HG03432 (cell line): ENCODE data around the gene MPST.

Experiments
- ATAC-seq: cut with Tn5 transposase; IDR thresholded peaks from one replicate; pipeline ENCODE4 v1.9.1; 2021; ENCODE audit warnings: mild to moderate bottlenecking, moderate library complexity; ENCODE audit not compliant: unreplicated experiment

MPST gene

DNA sequence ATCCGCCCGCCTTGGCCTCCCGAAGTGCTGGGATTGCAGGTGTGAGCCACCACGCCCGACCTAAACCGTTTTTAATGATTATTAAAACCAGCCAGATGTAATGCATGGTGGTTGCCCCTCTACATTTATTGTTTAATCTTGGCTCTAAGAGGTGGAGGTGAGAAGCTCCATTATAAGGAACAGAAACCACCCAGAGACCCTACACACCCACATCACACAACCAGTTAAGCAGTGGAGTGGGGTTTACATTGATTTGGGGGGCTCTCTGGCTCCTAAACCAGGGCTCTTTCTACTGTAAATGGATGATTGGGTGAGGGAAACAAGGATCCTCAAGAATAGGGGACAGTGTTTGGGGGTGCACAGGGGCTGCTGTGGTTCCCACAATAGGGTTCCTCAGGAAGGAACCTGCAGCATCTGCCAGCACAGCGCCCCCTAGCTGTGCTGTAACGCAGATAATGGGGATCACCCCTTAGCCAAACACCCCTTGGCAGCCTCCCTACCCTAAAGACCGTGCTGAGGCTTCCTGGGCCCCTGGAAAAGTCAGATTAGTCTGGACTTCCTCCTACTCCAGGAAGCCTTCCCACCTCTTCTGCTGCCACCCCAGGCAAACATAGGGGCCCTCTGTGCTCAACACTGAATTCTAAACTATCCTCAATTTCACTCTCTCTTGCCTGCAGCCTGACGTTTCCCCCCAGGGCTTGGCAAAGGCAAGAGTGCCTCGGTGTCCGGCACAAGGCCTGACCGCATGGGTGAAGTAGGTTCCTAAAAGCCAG is 2.4 kb downstream of the MPST start:
- ATAC-seq, result no peak

DNA sequence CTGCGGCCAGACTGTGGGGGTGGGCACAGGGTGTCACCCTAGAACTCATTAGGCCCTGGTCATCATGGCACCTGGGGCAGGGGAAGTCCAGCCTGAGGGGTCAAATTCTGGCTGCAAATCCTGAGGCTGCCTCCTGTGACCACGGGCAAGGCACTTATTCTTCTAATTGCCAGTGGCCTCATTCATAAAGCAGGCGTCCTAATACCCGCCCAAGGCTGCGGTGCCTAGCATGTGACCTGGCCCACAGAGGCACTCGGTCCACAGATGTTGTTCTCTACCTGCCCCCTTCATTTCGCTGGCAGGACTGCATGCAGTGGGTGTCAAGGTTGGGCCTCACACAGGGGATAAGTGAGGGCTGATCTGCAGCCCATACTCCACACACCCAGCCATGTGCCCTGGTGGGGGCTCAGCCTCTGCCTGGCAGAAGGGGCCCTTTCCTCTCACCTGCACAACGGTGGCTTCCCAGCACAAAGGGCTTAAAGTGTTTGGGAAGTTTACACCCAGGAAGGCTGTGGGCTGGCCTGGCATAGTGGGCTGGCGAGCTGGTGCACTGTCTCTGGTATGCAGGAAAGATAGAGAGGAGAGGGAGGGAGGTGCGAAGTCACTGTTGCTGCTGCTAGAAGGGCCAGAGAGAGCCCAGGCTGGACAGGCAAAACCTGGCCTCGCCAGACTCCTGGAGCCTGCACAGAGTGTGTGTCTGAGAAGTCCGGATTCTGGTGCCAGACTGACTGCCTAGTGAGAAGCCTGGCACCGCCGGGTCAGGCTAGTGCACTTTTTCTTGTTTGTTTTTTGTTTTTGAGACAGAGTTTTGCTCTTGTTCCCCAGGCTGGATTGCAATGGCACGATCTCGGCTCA is 3.2 kb downstream of the MPST start:
- ATAC-seq, result no peak

DNA sequence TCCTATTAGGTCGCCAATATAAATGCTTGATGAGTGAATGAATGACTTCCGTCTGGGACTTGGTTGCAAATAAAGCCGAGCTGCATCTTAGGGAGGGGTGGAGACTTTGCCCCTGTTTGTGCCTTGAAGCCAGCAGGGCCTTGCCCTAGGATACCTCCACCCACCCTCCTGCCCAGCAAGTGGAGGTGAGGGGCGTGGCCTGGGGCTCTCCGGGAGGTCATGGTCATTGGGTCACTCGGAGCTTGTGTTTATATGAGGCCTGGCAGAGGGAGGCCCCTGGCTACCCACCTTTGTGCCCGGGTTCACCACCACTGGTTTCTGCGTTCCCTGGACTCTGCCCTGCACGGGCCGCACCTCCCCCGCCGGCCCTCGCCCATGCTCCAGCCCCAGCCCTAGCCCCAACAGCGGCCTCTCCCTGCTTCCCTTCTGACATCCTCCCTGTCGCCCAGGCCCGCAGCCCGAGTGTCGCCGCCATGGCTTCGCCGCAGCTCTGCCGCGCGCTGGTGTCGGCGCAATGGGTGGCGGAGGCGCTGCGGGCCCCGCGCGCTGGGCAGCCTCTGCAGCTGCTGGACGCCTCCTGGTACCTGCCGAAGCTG is 4.3 kb downstream of the MPST start:
- ATAC-seq, result no peak

DNA sequence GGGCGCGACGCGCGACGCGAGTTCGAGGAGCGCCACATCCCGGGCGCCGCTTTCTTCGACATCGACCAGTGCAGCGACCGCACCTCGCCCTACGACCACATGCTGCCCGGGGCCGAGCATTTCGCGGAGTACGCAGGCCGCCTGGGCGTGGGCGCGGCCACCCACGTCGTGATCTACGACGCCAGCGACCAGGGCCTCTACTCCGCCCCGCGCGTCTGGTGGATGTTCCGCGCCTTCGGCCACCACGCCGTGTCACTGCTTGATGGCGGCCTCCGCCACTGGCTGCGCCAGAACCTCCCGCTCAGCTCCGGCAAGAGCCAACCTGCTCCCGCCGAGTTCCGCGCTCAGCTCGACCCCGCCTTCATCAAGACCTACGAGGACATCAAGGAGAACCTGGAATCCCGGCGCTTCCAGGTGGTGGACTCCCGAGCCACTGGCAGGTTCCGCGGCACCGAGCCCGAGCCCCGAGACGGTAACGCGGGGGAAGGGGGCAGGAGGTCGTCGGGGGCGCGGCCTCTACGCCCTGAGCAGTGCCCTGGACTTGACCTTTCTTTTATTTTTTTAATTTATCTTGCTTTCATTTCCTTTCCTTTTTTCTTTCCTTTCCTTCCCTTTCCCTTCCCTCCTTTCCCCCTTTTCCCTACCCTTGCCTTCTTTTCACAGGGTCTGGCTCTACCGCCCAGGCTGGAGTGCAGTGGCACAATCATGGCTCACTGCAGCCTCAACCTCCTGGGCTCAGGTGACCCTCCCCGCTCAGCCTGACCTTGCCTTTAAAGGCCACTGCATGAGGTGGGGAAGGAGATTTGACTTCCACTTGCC is 5.0 kb downstream of the MPST start:
- no peak for ATAC-seq

DNA sequence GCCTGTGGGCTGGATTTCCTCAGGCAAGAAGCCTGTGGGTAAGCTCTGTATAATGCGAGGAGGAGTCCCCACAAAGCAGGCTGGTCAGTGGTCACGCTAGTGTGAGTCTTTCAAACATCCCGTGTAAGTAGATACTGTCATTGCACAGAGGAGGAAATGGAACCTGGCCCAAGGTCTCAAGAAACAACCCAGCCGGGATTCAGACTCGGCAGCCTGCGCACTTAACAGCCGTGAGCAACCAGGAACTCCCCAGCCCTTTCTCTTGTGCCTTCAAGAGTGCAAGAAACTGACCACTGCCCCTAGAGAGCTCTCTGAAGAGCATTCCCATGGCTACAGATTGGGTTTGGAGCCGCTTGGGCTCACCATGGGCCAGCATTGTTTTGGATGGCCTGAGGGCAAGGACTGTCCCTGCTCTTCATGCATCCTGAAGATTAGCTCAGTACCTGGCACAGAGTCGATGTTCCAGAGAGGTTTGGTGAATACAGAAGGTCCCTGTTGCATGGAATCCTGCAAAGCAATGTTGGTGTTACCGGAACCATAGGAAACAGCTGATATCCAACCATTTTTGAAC is 6.0 kb downstream of the MPST start:
- ATAC-seq, result no peak

DNA sequence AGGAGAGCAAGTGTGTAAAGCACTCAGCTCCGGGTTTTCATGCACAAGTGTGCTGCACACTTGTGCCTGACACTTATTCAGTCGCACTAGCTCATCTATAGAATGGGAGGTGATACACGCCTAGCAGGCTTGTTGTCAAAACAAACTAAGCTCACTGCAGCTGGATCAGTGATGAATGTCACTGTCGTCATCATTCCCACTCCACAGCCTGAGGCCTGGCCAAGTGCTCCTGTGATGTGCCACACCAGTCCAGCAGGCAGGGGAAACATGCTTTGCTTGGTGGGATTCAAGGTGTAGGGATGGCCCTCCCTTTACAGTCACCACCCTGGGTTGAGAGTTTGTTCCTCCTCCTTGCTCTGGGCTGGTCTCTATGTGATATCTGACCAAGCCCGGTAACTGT is 6.8 kb downstream of the MPST start:
- ATAC-seq, result no peak

DNA sequence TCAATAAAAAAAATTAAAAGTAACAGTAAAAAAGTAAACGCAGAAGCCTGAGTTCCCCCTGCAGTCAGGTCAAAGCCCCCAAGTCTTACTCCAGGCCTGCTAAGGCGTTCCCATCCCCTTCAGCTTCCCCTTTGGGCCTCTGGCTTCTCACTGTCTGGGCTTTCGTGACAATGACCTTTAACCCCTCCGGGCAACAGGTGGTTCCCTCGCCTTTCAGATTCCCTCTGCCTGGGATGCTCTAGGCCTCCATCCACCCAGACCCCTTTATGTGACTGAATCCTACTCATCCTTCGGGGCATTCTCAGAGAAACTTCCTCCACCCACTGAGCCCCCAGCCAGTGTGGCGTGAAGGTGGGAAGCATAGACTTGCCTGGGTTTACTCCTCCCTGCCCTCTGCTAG is 8.0 kb downstream of the MPST start:
- no peak for ATAC-seq

DNA sequence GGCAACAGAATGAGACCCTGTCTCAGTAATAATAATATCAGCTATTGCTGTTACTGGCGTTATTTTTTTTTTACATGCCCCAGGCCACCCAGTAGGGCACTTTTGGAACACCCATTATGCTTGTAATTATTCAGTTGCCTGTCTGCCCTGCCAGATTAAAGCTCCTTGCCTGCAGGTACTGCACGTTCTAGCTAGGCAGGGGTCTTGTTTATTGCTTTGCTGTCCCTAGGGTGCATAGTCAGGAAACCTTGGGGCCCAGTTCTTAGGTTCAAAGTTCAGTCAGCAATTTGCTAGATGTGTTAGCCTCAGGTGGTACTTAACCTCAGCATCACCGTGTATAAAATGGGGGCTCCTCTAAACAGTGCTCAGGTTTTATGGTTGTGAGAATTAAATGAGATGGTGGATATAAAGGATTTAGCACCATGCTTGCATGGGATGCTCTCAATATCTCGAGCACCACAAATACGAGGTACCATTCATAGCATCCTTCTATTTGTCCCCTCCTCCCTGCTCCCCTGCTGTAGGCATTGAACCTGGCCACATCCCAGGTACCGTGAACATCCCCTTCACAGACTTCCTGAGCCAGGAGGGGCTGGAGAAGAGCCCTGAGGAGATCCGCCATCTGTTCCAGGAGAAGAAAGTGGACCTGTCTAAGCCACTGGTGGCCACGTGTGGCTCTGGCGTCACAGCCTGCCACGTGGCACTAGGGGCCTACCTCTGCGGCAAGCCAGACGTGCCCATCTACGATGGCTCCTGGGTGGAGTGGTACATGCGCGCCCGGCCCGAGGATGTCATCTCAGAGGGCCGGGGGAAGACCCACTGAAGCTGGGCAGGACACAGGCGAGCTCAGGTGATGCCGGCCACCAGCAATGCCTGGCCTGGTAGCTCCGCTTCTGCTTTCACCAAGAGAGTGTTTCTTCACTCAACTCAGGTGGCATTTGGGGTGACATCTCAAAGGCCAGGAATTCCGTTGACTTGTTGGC is 9.4 kb downstream of the MPST start:
- ATAC-seq, result no peak

DNA sequence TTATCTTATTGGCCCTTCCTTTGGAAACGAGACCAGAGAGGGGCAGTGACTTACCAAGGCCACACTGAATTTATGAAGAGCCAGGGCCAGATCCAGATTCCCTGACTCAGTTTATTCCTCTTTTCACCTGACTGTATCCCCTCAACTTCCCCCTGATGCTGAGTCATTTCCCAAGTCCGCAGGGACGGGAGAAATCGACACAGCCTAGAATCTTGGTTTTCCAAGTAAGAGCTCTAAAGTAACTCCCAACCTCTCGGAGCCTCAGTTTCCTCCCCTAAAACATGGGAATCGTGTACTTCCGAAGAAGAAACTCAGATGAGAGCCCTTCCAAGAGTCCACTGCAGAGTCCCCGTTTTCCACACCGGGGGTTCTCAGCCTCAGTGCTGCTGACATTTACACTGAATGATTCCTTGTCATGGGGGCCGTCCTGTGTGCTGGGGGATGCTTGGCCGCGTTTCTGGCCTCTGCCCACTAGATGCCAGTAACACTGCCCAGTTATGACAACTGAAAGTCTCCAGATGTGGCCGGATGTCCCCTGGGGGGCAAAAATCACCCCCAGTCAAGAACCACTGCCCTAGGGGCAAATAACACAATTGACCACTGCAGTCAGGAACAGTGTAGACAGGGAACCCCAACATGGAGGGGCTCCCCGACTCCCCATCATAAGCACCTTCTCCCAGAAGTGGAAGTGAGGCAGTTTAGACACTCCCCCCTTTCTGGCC is 11.2 kb downstream of the MPST start:
- ATAC-seq, result no peak

DNA sequence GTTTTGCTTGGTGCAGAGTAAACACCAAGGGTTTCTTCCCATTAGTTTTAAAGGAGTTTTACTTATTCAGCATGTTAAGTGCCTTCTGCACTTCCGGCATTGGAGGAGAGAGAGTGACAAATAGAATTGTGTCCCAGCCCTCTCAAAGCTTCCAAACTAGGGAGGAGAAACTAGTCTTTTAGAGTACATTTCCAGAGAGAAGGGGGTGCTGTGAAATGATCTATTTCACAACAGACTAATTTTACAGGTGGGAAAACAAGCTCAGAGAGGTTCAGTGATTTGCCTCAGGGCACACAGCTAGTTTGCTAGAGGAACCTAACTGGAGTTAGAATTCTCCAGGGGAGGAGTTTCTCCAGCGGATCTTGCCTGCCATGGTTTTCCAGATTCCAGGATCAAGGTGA is 12.6 kb downstream of the MPST start:
- no peak for ATAC-seq

DNA sequence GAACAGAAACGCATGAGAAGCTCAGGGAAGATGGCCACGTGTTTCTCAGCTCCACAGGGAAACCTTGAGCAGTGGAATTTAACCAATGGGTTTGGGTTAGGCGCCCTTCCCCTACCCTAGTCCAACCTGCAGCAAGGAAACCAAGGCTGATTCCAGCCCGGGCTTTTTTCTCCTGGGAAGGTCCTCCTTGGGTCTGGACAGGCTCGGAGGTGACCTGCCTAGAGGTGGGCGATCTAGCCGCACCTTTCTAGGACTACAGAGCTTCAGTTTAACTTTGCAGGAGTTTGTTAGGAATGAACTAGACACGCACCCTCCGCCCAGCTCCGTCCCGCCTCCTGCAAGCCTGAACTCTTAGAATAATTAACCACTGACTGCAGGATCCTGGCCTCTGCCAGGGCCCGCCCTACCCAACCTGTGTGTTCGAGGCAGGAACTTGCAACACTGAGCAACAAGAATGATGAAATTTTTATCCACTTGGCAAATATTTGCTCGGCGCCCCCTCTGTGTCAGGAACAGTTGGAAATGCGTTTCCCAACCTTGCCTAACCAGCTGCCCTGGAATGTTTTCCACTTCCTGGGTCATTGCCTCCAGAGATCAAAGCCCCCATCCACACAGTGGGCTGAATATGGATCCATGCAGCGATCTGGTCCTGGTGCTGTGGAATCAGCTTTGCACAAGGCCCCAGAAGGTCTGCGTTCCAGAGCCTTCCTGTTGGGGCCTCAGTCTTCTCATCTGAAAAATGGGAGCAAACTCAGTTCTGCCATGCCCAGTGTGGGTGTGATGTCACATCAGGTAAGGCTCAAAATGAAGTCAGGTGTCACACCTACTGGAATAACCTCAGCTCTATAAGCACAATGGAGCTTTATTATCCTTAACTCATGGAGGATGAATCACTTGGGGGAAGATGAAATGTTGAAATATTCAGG is 13.3 kb downstream of the MPST start:
- no peak for ATAC-seq

DNA sequence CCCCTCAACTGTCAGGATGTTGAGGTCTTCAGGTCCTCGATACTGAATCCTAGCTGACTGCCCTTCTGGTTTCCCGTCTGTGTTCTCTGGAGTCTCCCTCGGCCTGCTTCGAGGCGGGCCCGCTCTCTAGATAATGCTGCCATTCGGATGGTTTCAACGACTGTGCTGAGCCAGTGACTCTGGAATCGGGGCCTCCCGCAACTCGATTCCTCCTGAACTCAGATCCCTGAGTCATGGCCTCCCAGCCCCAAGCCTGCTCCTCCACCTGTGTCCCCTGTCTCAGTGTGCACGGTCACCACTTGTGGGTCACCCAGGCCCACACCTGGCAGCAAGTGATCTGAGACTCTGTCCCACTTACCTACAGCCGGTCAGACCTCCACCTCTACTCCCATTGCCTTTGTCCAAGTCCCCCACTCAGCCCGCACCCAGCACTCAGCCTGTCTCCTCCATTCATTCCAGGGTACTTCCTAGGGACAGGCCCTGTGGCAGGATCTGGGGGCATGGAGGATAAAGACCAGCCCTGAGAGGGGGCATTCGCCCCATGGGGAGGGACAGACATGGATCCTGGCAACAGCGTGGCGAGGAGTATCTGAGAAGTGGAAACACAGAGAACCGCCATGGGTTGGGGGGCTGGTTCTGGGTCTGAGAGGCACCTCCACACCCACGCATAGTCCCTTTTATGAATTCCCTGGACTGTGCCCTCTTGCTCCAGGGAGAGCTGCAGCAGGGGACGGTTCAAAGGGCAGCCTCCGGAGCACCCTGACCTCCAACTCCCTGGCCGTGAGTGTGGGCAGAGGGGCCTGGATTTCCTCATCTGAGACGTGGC is 14.3 kb downstream of the MPST start:
- ATAC-seq, result no peak

DNA sequence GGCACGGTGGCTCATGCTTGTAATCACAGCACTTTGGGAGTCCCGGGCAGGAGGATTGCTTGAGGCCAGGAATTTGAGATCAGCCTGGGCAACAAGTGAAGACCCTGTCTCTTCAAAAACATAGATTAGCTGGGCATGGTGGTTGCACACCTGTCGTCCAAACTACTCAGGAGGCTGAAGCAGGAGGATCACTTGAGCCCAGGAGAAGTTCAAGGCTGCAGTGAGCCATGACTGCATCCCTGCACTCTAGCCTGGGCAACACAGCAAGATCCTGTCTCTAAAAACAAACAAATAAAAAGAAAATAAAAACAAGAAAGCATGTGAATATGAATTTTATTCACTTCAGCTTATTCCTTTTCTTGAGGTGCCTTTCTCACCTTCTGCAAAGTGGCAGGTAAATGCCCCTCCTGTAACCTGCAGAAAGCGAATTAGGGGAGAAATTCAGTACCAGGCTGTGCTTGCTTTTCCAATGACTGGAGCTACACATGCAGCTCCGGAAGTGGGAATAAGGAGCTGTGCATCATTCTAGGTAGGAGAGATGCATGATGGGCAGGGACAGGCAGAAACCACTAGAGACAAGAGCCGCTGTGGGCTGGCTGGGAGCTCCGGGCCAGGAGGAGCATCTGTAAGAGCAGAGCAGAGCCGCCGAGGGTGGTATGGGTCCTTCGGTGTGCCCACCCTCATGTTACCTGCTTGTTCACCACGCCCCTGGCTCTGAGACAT is 17.3 kb downstream of the MPST start:
- ATAC-seq, result no peak

DNA sequence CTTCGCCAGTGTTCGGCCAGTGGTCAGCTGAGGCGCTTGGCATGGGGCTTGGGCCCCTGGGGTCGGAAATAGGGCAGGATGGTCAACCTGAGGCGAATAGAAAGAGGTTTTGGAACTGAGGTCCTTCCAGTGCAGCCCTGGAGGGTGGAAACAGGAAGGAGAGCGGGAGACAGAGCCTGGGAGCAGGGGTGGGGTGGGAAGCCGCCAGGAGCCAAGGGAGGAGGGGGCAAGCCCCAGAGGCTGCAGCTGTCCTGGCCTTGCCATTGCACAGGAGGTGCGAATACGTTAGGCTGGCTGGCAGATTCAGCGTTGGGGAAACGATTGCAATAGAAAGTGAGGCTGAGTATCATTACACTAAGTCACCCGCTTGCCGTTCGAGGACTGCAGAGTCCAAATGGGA is 18.1 kb downstream of the MPST start:
- ATAC-seq, result no peak

DNA sequence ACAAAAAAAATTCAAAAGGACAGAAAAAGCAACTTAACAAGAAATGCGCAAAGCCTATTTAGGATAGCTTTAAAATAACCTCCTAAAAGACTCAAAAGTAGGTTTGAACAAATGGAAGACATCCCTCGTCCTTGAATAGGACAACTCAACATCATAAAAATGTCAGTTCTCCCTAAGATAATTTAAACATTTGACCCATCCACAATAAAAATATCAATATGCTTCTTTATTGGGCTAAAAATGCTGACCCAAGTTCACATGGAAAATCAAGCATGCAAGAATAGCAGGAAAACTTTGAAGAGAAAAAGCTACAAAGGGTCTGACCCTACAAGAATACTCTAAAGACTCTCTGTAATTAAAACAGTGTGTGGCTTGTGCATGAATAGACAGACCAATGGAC is 19.9 kb downstream of the MPST start:
- no peak for ATAC-seq

DNA sequence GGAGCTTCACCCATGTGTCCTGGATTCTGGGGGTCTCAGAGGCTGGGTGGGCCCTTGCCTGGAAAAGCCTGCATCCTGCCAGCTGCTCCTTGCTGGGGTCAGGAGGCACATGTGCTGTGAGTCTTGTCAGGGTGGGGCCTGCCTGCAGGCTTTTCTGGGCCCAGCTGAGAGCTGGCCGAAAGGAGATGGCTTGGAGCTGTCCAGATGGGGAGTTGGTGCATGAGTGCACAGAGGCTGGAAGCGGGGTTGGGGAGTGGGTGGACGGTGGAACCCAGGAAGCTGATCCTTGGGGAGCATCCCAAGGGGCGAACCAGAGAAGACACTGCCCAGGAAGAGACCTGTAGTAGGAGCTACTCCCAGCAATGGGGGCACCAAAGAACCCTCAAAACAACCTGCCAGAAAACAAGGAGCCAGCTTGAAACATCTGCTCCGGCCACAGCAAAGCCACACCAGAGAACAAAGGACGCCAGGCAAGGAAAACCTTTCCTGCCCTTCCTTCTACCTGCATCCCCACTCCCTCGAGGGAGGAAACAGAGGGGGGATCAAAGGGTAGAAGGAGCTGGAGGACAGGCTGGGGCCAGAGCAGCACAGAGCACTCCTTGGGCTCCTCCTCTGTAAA is 23.8 kb downstream of the MPST start:
- ATAC-seq, result no peak
